Liver (tissue), 9 donors: ENCODE results near the gene CA11. TPM values are rescaled to one million over a fixed set of nuclear protein-coding genes. Genes with fewer than 3 reads are reported as not detected.

Source experiments
- DNase-seq: peaks from one replicate; pipeline ENCODE4 v3.0.0-alpha.2; 2017; ENCODE audit warnings: low spot score
- H3K27ac ChIP-seq, 2 donors: one replicate each; pipeline ENCODE4 v1.7.0; 2013; ENCODE audit warnings: inconsistent platforms in 2 of 2, low read length in 2 of 2, control low read depth in 1 of 2, low read depth in 1 of 2, mild to moderate bottlenecking in 1 of 2
- H3K27me3 ChIP-seq, 4 donors: one replicate each; pipeline versions ENCODE4 v1.6.1 to v1.7.0; 2013; ENCODE audit warnings: low read length in 3 of 4, inconsistent platforms in 1 of 4, mild to moderate bottlenecking in 1 of 4, moderate library complexity in 1 of 4; ENCODE audit not compliant: control insufficient read depth in 4 of 4, insufficient read depth in 4 of 4
- H3K36me3 ChIP-seq, 4 donors: one replicate each; pipeline versions ENCODE4 v1.6.1 to v1.7.0; 2013; ENCODE audit warnings: low read length in 3 of 4, mild to moderate bottlenecking in 3 of 4, low read depth in 1 of 4, moderate library complexity in 1 of 4; ENCODE audit not compliant: control insufficient read depth in 4 of 4, insufficient read depth in 3 of 4
- H3K4me1 ChIP-seq, 4 donors: one replicate each; pipeline versions ENCODE4 v1.6.1 to v1.7.0; 2013; ENCODE audit warnings: low read length in 3 of 4, mild to moderate bottlenecking in 3 of 4, moderate library complexity in 1 of 4; ENCODE audit not compliant: control insufficient read depth in 4 of 4, insufficient read depth in 4 of 4
- H3K4me3 ChIP-seq, 3 donors: one replicate each; pipeline versions ENCODE4 v1.6.1 to v1.7.0; 2013; ENCODE audit warnings: low read length in 3 of 3, control low read depth in 1 of 3, low read depth in 1 of 3, mild to moderate bottlenecking in 1 of 3
- H3K9ac ChIP-seq, 2 donors: one replicate each; pipeline ENCODE4 v1.7.0; 2013; ENCODE audit warnings: low read length in 2 of 2, mild to moderate bottlenecking in 2 of 2, moderate library complexity in 2 of 2, control low read depth in 1 of 2, low read depth in 1 of 2
- H3K9me3 ChIP-seq, 4 donors: one replicate each; pipeline versions ENCODE4 v1.6.1 to v1.7.0; 2013; ENCODE audit warnings: low read length in 3 of 4; ENCODE audit not compliant: control insufficient read depth in 4 of 4
- ATF3 ChIP-seq: IDR thresholded peaks from 2 replicates; pipeline ENCODE4 v1.6.1; 2016; ENCODE audit warnings: antibody characterized with exemption
- CTCF ChIP-seq: fragments of 150-350 bp; IDR thresholded peaks from 2 replicates; pipeline ENCODE4 v1.5.1; 2017; ENCODE audit warnings: improper control_type of control experiment, low read depth, low read length; ENCODE audit not compliant: missing input control
- FOXA1 ChIP-seq: IDR thresholded peaks from 2 replicates; pipeline ENCODE4 v1.6.1; 2016; ENCODE audit warnings: antibody characterized with exemption
- FOXA2 ChIP-seq: IDR thresholded peaks from 2 replicates; pipeline ENCODE4 v1.6.1; 2016; ENCODE audit warnings: antibody characterized with exemption
- GABPA ChIP-seq, 2 donors: IDR thresholded peaks in 1 of 2; conservative IDR thresholded peaks in 1 of 2; 2 replicates each; pipeline ENCODE4 v1.6.1; 2016; ENCODE audit warnings: antibody characterized with exemption in 2 of 2, mild to moderate bottlenecking in 1 of 2, moderate library complexity in 1 of 2
- HNF4A ChIP-seq, 2 donors: conservative IDR thresholded peaks; 2 replicates each; pipeline ENCODE4 v1.6.1; 2016; ENCODE audit warnings: antibody characterized with exemption in 2 of 2, mild to moderate bottlenecking in 2 of 2
- HNF4G ChIP-seq: IDR thresholded peaks from 2 replicates; pipeline ENCODE4 v1.6.1; 2016; ENCODE audit warnings: antibody characterized with exemption
- JUND ChIP-seq, 2 donors: IDR thresholded peaks; 2 replicates each; pipeline ENCODE4 v1.6.1; 2016; ENCODE audit warnings: antibody characterized with exemption in 2 of 2
- NR2F2 ChIP-seq: IDR thresholded peaks from 2 replicates; pipeline ENCODE4 v1.6.1; 2016; ENCODE audit warnings: antibody characterized with exemption
- RAD21 ChIP-seq, 2 donors: IDR thresholded peaks; 2 replicates each; pipeline ENCODE4 v1.6.1; 2016; ENCODE audit warnings: antibody characterized with exemption in 2 of 2, mild to moderate bottlenecking in 2 of 2
- RXRA ChIP-seq, 2 donors: IDR thresholded peaks; 2 replicates each; pipeline ENCODE4 v1.6.1; 2017 to 2018; ENCODE audit warnings: antibody characterized with exemption in 2 of 2, mild to moderate bottlenecking in 1 of 2
- SP1 ChIP-seq: IDR thresholded peaks from 2 replicates; pipeline ENCODE4 v1.6.1; 2018; ENCODE audit warnings: antibody characterized with exemption, mild to moderate bottlenecking
- TAF1 ChIP-seq: conservative IDR thresholded peaks from 2 replicates; pipeline ENCODE4 v1.6.1; 2016; ENCODE audit warnings: antibody characterized with exemption, mild to moderate bottlenecking
- ZBTB33 ChIP-seq: IDR thresholded peaks from 2 replicates; pipeline ENCODE4 v1.6.1; 2016; ENCODE audit warnings: antibody characterized with exemption
- WGBS: extraction: QIAGEN DNeasy Blood & Tissue Kit; methylation state at CpG from one replicate; pipeline ENCODE4 v1.1.7; 2013; 5-methylcytosine and 5-hydroxymethylcytosine counted together
- polyA plus RNA-seq, 2 donors: library from polyadenylated mRNA; stranded (reverse) in 1 of 2; unstranded in 1 of 2; fragments of 200-250 nt in 1 of 2; fragments of >200 nt in 1 of 2; fragmentation: Nextera tagmentation in 1 of 2; extraction: Ambion mirVana in 1 of 2; gene quantifications; one replicate each; pipeline versions ENCODE4 v1.2.1 to v1.2.3, GENCODE V29; 2013 to 2015
- total RNA-seq, 2 donors: library from RNA; depleted of rRNA; stranded (reverse); fragments of >200 nt; gene quantifications; one replicate each; pipeline ENCODE4 v1.2.3, GENCODE V29; 2014
- donor health status: healthy.
- donor health status: healthy.
- donor health status: healthy.
- donor health status: healthy.
- donor health status: healthy.

The CA11 gene
- total and polyA plus RNA-seq, 4 donors: 0.09 to 1.1 (median 0.34) TPM

GRCh38 chr19:48678201-48678600 lies 32.2 kb upstream of the CA11 start:
- H3K36me3 ChIP-seq: no peaks in the 10 kb centered on the region
- WGBS: 82% methylated on average over 4 of the region's 4 CpGs
- no peaks in the 10 kb centered on the region for H3K27me3 ChIP-seq
- TF ChIP-seq GABPA (IDR thresholded peaks at IDR 0.05 in 1 of 2, conservative IDR thresholded peaks at IDR 0.05 in 1 of 2) (no peak), JUND (IDR thresholded peaks at IDR 0.05) (no peak), FOXA1 (no peak), NR2F2 (no peak), SP1 (no peak), ZBTB33 (no peak), TAF1 (no peak), HNF4A (conservative IDR thresholded peaks at IDR 0.05) (no peak), RXRA (IDR thresholded peaks at IDR 0.05) (no peak), FOXA2 (no peak), RAD21 (IDR thresholded peaks at IDR 0.05) (no peak), HNF4G (no peak), ATF3 (no peak), CTCF (no peak)
- H3K27ac ChIP-seq: no peak overlapping the region
- no peak overlapping the region for H3K4me3 ChIP-seq
- DNase-seq: no peak
- H3K9me3 ChIP-seq: no peaks in the 10 kb centered on the region
- H3K4me1 ChIP-seq: peaks cover 0 to 3% (median 0%) of the 10 kb centered on the region in 4 donors
- no peak overlapping the region for H3K9ac ChIP-seq

- Histone ChIP-seq H3K9me3 (no peaks in the 10 kb centered on the region), H3K4me1 (peaks cover 0 to 3% (median 0%) of the 10 kb centered on the region in 4 donors), H3K9ac (no peak overlapping the region), H3K27me3 (no peaks in the 10 kb centered on the region), H3K36me3 (no peaks in the 10 kb centered on the region), H3K4me3 (no peak overlapping the region), H3K27ac (no peak overlapping the region)
- DNase-seq: no peak
- TF ChIP-seq ATF3 (no peak), RAD21 (IDR thresholded peaks at IDR 0.05) (no peak), HNF4G (no peak), NR2F2 (no peak)
- 89% methylated on average over 13 of the region's 13 CpGs for WGBS
Measured at GRCh38 chr19:48676887-48677286, 30.9 kb upstream of the CA11 start.

- H3K27ac ChIP-seq: no peak overlapping the region
- no peak overlapping the region for H3K4me3 ChIP-seq
- no peaks in the 10 kb centered on the region for H3K27me3 ChIP-seq
- TF ChIP-seq TAF1 (no peak), HNF4G (no peak), JUND (IDR thresholded peaks at IDR 0.05) (no peak)
- peaks cover 0 to 3% (median 0%) of the 10 kb centered on the region in 4 donors for H3K4me1 ChIP-seq
- no peaks in the 10 kb centered on the region for H3K9me3 ChIP-seq
- H3K36me3 ChIP-seq: no peaks in the 10 kb centered on the region
- WGBS: 91% methylated on average over 17 of the region's 17 CpGs
- DNase-seq: no peak
- H3K9ac ChIP-seq: no peak overlapping the region
Measured at GRCh38 chr19:48676487-48676886, 30.5 kb upstream of the CA11 start.
